Fibroblast of lung (primary cell): Measurements from ENCODE around the gene CNTFR. TPM values are rescaled to one million over a fixed set of nuclear protein-coding genes. Genes with fewer than 3 reads are reported as not detected.
"Not testable (repeated sequence)": the region's sequence is repeated elsewhere in the genome, so short reads cannot be mapped to it uniquely, and the experiment has no call there.

Experiments used
- DNase-seq, 2 donors: peaks; one replicate each; pipeline versions ENCODE4 v3.0.0 to v3.0.0-alpha.2; 2010; ENCODE audit warnings: low read depth in 2 of 2
- H2AFZ ChIP-seq: 2 replicates; pipeline ENCODE4 v1.5.1; 2012; ENCODE audit warnings: low read length, control low read depth, inconsistent platforms
- H3K27ac ChIP-seq: 2 replicates; pipeline ENCODE4 v1.5.1; 2011; ENCODE audit warnings: low read length, control low read depth; ENCODE audit not compliant: insufficient read depth
- H3K27me3 ChIP-seq: 2 replicates; pipeline ENCODE4 v1.5.1; 2011; ENCODE audit warnings: mild to moderate bottlenecking, low read length; ENCODE audit not compliant: control insufficient read depth, insufficient read depth
- H3K36me3 ChIP-seq: 2 replicates; pipeline ENCODE4 v1.5.1; 2011; ENCODE audit warnings: low read length; ENCODE audit not compliant: control insufficient read depth, insufficient read depth
- H3K4me1 ChIP-seq: 2 replicates; pipeline ENCODE4 v1.5.1; 2011; ENCODE audit warnings: low read length; ENCODE audit not compliant: control insufficient read depth, insufficient read depth; ENCODE audit errors: extremely low read depth
- H3K4me2 ChIP-seq: 2 replicates; pipeline ENCODE4 v1.5.1; 2011; ENCODE audit warnings: low read length, control low read depth; ENCODE audit not compliant: insufficient read depth; ENCODE audit errors: extremely low read depth
- H3K4me3 ChIP-seq, 4 experiments: fragments of 200-600 bp in 1 of 4; sonication (generic) in 1 of 4; replicated peaks in 1 of 4; 2 replicates each; pipeline ENCODE4 v1.5.1; 2011 to 2016; ENCODE audit warnings: low read length in 4 of 4, low read depth in 3 of 4, mild to moderate bottlenecking in 3 of 4, control low read depth in 2 of 4, inconsistent platforms in 1 of 4, mixed read lengths in 1 of 4; ENCODE audit not compliant: insufficient read depth in 1 of 4; ENCODE audit errors: control extremely low read depth in 1 of 4
- H3K79me2 ChIP-seq: 2 replicates; pipeline ENCODE4 v1.5.1; 2012; ENCODE audit warnings: mild to moderate bottlenecking, low read length, inconsistent platforms; ENCODE audit not compliant: control insufficient read depth, insufficient read depth
- H3K9ac ChIP-seq: 2 replicates; pipeline ENCODE4 v1.5.1; 2011; ENCODE audit warnings: mild to moderate bottlenecking, low read length, control low read depth; ENCODE audit not compliant: insufficient read depth
- H3K9me3 ChIP-seq: 2 replicates; pipeline ENCODE4 v1.5.1; 2012; ENCODE audit warnings: low read depth, low read length; ENCODE audit not compliant: control insufficient read depth, insufficient read depth
- H4K20me1 ChIP-seq: 2 replicates; pipeline ENCODE4 v1.5.1; 2011; ENCODE audit warnings: low read length; ENCODE audit not compliant: control insufficient read depth, insufficient read depth; ENCODE audit errors: extremely low read depth
- CTCF ChIP-seq, 2 donors: IDR thresholded peaks in 1 of 2; conservative IDR thresholded peaks in 1 of 2; 1 replicate in 1 of 2; 2 replicates in 1 of 2; pipeline ENCODE4 v1.5.1; 2011 to 2012; ENCODE audit warnings: low read length in 2 of 2, control low read depth in 1 of 2, inconsistent platforms in 1 of 2, low read depth in 1 of 2, mild to moderate bottlenecking in 1 of 2
- EZH2 ChIP-seq: IDR thresholded peaks from 2 replicates; pipeline ENCODE4 v1.5.1; 2012; ENCODE audit warnings: low read length, control low read depth, mild to moderate bottlenecking; ENCODE audit errors: missing control alignments
- polyA plus RNA-seq, 2 donors: library from polyadenylated mRNA; depleted of rRNA in 1 of 2; stranded (reverse) in 1 of 2; unstranded in 1 of 2; fragments of >200 nt; gene quantifications; 2 replicates each; pipeline ENCODE4 v1.2.1, GENCODE V29; 2011 to 2012; ENCODE audit warnings: missing spikeins in 1 of 2
- total RNA-seq: library from RNA; depleted of rRNA; stranded (reverse); fragments of >200 nt; gene quantifications from 2 replicates; pipeline ENCODE4 v1.2.1, GENCODE V29; 2014

CNTFR gene
- total and polyA plus RNA-seq, 2 donors (not counting 1 experiment from before 2014, with no cell fraction given): not detected

- Histone ChIP-seq H3K36me3 (no peaks in the 10 kb centered on the region), H3K9ac (no peak overlapping the region), H2AFZ (no peak overlapping the region), H4K20me1 (no peaks in the 10 kb centered on the region), H3K27me3 (peaks cover 7% of the 10 kb centered on the region), H3K4me2 (no peak overlapping the region), H3K4me3 (no peak overlapping the region), H3K4me1 (no peaks in the 10 kb centered on the region), H3K9me3 (no peaks in the 10 kb centered on the region), H3K79me2 (no peaks in the 10 kb centered on the region), H3K27ac (no peak overlapping the region)
- no peak for TF ChIP-seq CTCF (conservative IDR thresholded peaks at IDR 0.05 in 1 of 2, IDR thresholded peaks at IDR 0.05 in 1 of 2; ENCODE audit: low read depth in 1 of 2, low read length in 2 of 2)
- TF ChIP-seq EZH2: no peak
- no peak for DNase-seq
These were observed 52.8 kb downstream of the CNTFR start for GRCh38 chr9:34536685-34537084.

- not testable (repeated sequence) for H2AFZ ChIP-seq, H3K27ac ChIP-seq, H3K36me3 ChIP-seq, H4K20me1 ChIP-seq, H3K4me1 ChIP-seq, H3K4me3 ChIP-seq, H3K27me3 ChIP-seq, DNase-seq, H3K4me2 ChIP-seq, H3K9ac ChIP-seq, H3K79me2 ChIP-seq, H3K9me3 ChIP-seq
These were observed 57.5 kb downstream of the CNTFR start for GRCh38 chr9:34532041-34532440.

- Histone ChIP-seq H3K9me3 (no peaks in the 10 kb centered on the region), H3K4me2 (no peak overlapping the region), H4K20me1 (no peaks in the 10 kb centered on the region), H3K79me2 (no peaks in the 10 kb centered on the region), H2AFZ (no peak overlapping the region), H3K27me3 (peaks cover 2% of the 10 kb centered on the region), H3K9ac (no peak overlapping the region), H3K27ac (no peak overlapping the region), H3K4me1 (no peaks in the 10 kb centered on the region), H3K4me3 (no peak overlapping the region), H3K36me3 (no peaks in the 10 kb centered on the region)
- TF ChIP-seq EZH2 (no peak), CTCF (conservative IDR thresholded peaks at IDR 0.05 in 1 of 2, IDR thresholded peaks at IDR 0.05 in 1 of 2; ENCODE audit: low read depth in 1 of 2, low read length in 2 of 2) (no peak)
- DNase-seq: no peak
These were observed 63.5 kb downstream of the CNTFR start for GRCh38 chr9:34526026-34526425.
